Psoas muscle (tissue), 8 donors: ENCODE data around the gene SOD1. TPM values are rescaled to one million over a fixed set of nuclear protein-coding genes. Genes with fewer than 3 reads are reported as not detected.

Experiments
- ATAC-seq, 4 donors: fragments of 200-7000 bp; cut with Tn5 transposase; one replicate each; pipeline ENCODE4 v1.9.1; 2020; ENCODE audit warnings: moderate library complexity in 3 of 4, mild to moderate bottlenecking in 2 of 4
- DNase-seq, 2 donors: peaks; one replicate each; pipeline ENCODE4 v3.0.0-alpha.2; 2020
- H3K27ac ChIP-seq: fragments of 200-600 bp; one replicate; pipeline ENCODE4 v1.8.0; 2022
- H3K27me3 ChIP-seq, 3 donors: fragments of 200-600 bp in 1 of 3; one replicate each; pipeline versions ENCODE4 v1.6.1 to v1.8.0; 2013 to 2022; ENCODE audit warnings: low read length in 2 of 3, mild to moderate bottlenecking in 2 of 3, moderate library complexity in 1 of 3; ENCODE audit not compliant: insufficient read depth in 3 of 3
- H3K36me3 ChIP-seq, 2 donors: fragments of 200-600 bp in 1 of 2; one replicate each; pipeline versions ENCODE4 v1.6.1 to v1.8.0; 2013 to 2022; ENCODE audit warnings: low read depth in 1 of 2, mild to moderate bottlenecking in 1 of 2, moderate library complexity in 1 of 2; ENCODE audit not compliant: insufficient read depth in 1 of 2
- H3K4me1 ChIP-seq: fragments of 200-600 bp; one replicate; pipeline ENCODE4 v1.8.0; 2022
- H3K4me3 ChIP-seq: fragments of 200-600 bp; one replicate; pipeline ENCODE4 v1.8.0; 2022; ENCODE audit warnings: mild to moderate bottlenecking
- H3K9me3 ChIP-seq: fragments of 200-600 bp; one replicate; pipeline ENCODE4 v1.8.0; 2022
- CTCF ChIP-seq: fragments of 200-600 bp; IDR thresholded peaks from one replicate; pipeline ENCODE4 v1.8.0; 2022; ENCODE audit warnings: antibody characterized with exemption
- WGBS, 3 donors: extraction: QIAGEN DNeasy Blood & Tissue Kit; methylation state at CpG; one replicate each; pipeline versions ENCODE4 v1.1.6 to v1.1.7; 2013; 5-methylcytosine and 5-hydroxymethylcytosine counted together
- intact Hi-C, 2 donors: fragments of 100-400 bp; cut with DNase I; formaldehyde crosslinking; loops; one replicate each; pipeline versions ENCODE4 v1.11.0 to v1.14.2; 2022
- polyA plus RNA-seq, 3 donors: library from polyadenylated mRNA; stranded (reverse); fragments of 200-250 nt; gene quantifications; one replicate each; pipeline ENCODE4 v1.2.3, GENCODE V29; 2013
- total RNA-seq, 4 donors: library from RNA; stranded (reverse); fragmentation: NEBNext Ultra II Directional in 2 of 4; extraction: Animal tissue kit (Norgen Biotek cat#: 25700) in 2 of 4; gene quantifications; one replicate each; pipeline versions ENCODE4 v1.2.1 to v1.2.4, GENCODE V29; 2021 to 2023
- donor health status: healthy with polysubstance abuse.
- donor health status: DM: no; HTN: no; CAD: no; lungs with moderate emphysema.
- donor health status: Bipolar disorder and iron deficiency.
- donor health status: healthy.
- donor health status: DM: yes; HTN: yes; CAD: no.
- donor health status: DM: no; HTN: no; CAD: no.
- donor health status: DM: no; HTN: no; CAD: no.
- donor health status: DM: yes; HTN: yes; CAD: no.

Gene SOD1
- total and polyA plus RNA-seq, 7 donors: 226 to 890 (median 305) TPM

- 88 to 92% (median 91%) methylated on average over 7 of the region's 7 CpGs for WGBS, 3 donors
- intact Hi-C loops: no loop called here
- Histone ChIP-seq H3K4me1 (no peaks in the 10 kb centered on the region), H3K36me3 (peaks cover 10 to 99% of the 10 kb centered on the region in 2 donors), H3K9me3 (no peaks in the 10 kb centered on the region), H3K27me3 (no peaks in the 10 kb centered on the region), H3K4me3 (no peak overlapping the region), H3K27ac (no peak overlapping the region)
- TF ChIP-seq CTCF: no peak
- ATAC-seq (no peak), DNase-seq (no peak)
These were observed 25.4 kb downstream of the SOD1 start for GRCh38 chr21:31684918-31685317.

- Histone ChIP-seq H3K4me3 (no peak overlapping the region), H3K27ac (no peak overlapping the region), H3K9me3 (no peaks in the 10 kb centered on the region), H3K4me1 (no peaks in the 10 kb centered on the region), H3K36me3 (peaks cover 10 to 100% of the 10 kb centered on the region in 2 donors), H3K27me3 (no peaks in the 10 kb centered on the region)
- 80 to 83% (median 80%) methylated on average over 7 of the region's 7 CpGs for WGBS, 3 donors
- ATAC-seq (peak in 2 of 4 donors; percentile 19 to 30), DNase-seq (no peak)
- intact Hi-C loops: no loop called here
- TF ChIP-seq CTCF: no peak
These were observed 26.9 kb downstream of the SOD1 start for GRCh38 chr21:31686272-31686915.

GRCh38 chr21:31687108-31687507 lies 27.6 kb downstream of the SOD1 start:
- Histone ChIP-seq H3K4me3 (no peak overlapping the region), H3K36me3 (peaks cover 11 to 100% of the 10 kb centered on the region in 2 donors), H3K9me3 (no peaks in the 10 kb centered on the region), H3K27ac (no peak overlapping the region), H3K4me1 (no peaks in the 10 kb centered on the region), H3K27me3 (no peaks in the 10 kb centered on the region)
- ATAC-seq (no peak), DNase-seq (no peak)
- 95 to 100% (median 96%) methylated on average over 2 of the region's 2 CpGs for WGBS, 3 donors
- TF ChIP-seq CTCF: no peak
- intact Hi-C loops: no loop called here

- H3K4me1 ChIP-seq: no peaks in the 10 kb centered on the region
- H3K27me3 ChIP-seq: no peaks in the 10 kb centered on the region
- ATAC-seq (no peak), DNase-seq (no peak)
- intact Hi-C loops: no loop called here
- no peak for TF ChIP-seq CTCF
- H3K4me3 ChIP-seq: no peak overlapping the region
- H3K9me3 ChIP-seq: no peaks in the 10 kb centered on the region
- no peak overlapping the region for H3K27ac ChIP-seq
- H3K36me3 ChIP-seq: peaks cover 12 to 100% of the 10 kb centered on the region in 2 donors
- WGBS, 3 donors: 91 to 94% (median 94%) methylated on average over 5 of the region's 5 CpGs
These were observed 29.3 kb downstream of the SOD1 start for GRCh38 chr21:31688603-31689368.
